Epithelial cell of esophagus (primary cell): ENCODE results near the gene KIF26B.

Experiments
- DNase-seq: peaks from one replicate; pipeline ENCODE4 v3.0.0; 2010; ENCODE audit warnings: low read depth
- H3K4me3 ChIP-seq: 2 replicates; pipeline ENCODE4 v1.5.1; 2011; ENCODE audit warnings: mild to moderate bottlenecking, low read length, control low read depth
- CTCF ChIP-seq: IDR thresholded peaks from 2 replicates; pipeline ENCODE4 v1.5.1; 2011; ENCODE audit warnings: low read depth, mild to moderate bottlenecking, low read length, control low read depth, inconsistent platforms; ENCODE audit not compliant: insufficient read depth; ENCODE audit errors: missing control alignments

KIF26B gene

DNA sequence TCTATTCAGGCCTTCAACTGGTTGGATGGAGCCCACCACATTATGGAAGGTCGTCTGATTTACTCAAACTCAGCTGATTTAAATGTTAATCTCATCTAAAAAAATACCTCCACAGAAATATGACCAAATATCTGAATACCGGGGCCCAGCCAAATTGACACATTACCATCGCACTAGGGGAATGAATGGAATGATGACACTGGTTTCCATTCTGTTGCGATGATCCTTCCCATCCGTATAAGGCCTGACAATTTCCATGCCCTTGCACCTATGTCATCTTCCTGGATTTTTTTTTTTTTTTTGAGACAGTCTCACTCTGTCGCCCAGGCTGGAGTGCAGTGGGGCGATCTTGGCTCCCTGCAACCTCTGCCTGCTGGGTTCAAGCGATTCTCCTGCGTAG lies 397.5 kb downstream of the KIF26B start:
- TF ChIP-seq CTCF: no peak
- H3K4me3 ChIP-seq: no peak overlapping the region
- no peak for DNase-seq

DNA sequence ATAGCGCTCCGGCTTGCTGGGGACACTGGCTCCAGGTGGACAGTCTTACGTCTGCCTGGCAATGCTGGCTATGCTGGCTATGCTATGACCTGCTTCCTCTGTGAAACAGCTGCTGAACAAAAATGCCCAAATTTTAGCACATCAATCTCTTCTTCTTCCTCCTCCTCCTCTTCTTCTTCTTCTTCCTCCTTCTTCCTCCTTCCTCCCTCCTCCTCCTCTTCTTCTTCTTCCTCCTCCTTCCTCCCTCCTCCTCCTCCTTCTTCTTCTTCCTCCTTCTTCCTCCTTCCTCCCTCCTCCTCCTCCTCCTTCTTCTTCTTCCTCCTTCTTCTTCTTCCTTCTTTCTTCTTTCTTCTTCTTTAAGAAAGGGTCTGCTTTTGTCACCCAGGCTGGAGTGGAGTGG lies 401.3 kb downstream of the KIF26B start:
- TF ChIP-seq CTCF: no peak
- no peak for DNase-seq
- no peak overlapping the region for H3K4me3 ChIP-seq

- TF ChIP-seq CTCF: no peak
- no peak for DNase-seq
- H3K4me3 ChIP-seq: no peak overlapping the region
These were observed 403.3 kb downstream of the KIF26B start for GRCh38 chr1:245558069-245558468.

GRCh38 chr1:245560316-245560859 lies 405.6 kb downstream of the KIF26B start:
- DNase-seq: no peak
- TF ChIP-seq CTCF: no peak
- H3K4me3 ChIP-seq: no peak overlapping the region

DNA sequence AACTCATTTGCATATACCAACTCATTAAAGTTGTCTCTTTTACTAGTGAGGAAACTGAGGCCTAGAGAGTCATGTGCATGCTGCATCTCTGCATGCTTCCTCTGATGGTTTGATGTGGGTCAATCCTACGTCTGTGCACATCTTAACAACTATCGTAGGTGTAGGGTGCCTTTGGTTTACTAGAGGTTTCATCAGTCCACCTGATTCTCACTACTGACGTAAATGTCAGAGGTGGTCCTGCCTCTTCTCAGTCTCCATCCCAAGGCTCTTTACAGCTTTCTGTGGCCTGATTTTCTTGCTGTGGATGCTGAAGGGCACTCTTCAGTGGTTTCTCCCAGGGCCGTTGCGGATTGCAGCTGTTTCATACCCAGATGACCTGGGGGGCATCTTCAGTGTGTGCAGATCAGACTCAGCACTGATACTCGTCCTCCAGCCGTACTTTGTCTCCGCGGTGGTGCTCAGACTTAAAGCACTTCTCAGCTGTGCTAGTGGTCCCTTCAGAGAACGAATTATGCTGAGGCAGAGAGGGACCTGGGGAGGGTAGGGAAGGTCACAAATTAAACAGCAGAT lies 407.0 kb downstream of the KIF26B start:
- no peak overlapping the region for H3K4me3 ChIP-seq
- no peak for TF ChIP-seq CTCF
- DNase-seq: no peak

DNA sequence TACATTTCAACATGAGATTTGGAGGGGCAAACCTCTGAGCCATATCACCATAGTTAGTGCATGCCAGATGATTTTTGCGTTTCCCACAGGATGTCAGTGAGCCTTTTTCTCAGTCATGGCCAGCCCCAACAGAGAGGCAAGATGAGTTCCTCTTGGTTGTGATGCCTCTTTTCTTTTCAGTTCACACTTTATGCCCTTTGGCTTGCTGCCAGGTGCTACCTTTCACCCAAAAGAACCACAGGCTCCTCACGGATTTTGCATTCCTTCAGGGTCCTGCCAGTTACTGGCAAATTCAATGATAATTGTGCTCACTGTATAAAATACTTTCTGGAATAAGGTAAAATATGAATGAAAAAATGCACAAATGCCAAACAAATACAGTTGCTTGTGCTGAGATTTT lies 411.3 kb downstream of the KIF26B start:
- no peak overlapping the region for H3K4me3 ChIP-seq
- no peak for DNase-seq
- no peak for TF ChIP-seq CTCF

DNA sequence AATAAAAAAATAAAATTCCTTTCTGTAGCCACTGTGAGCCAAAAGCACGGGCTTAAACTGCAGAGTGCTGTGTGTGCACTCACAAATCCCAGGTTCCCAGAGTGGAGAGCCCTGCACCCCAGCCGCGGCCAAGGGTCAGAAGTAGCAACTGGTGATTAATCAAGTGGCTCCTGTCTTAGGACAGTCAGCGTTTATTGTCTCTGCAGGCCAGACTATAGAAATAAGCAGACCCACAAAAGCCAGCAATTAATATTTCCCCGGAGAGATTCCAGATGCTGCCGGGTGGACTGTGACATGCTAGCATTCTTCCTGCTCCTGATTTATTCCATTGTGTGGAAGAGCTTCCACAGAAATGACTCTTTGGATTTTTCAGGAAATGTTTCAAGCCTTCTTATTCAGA lies 412.2 kb downstream of the KIF26B start:
- DNase-seq: no peak
- H3K4me3 ChIP-seq: no peak overlapping the region
- TF ChIP-seq CTCF: no peak
